OCI-M2 (cell line): Measurements from ENCODE around the gene SUDS3.
"Not testable (repeated sequence)": the region's sequence is repeated elsewhere in the genome, so short reads cannot be mapped to it uniquely, and the experiment has no call there.

Experiments
- DNase-seq: peaks from one replicate; lab custom pipeline; 2025; ENCODE audit not compliant: unreplicated experiment; lab: John Stamatoyannopoulos, UW

Gene SUDS3

DNA sequence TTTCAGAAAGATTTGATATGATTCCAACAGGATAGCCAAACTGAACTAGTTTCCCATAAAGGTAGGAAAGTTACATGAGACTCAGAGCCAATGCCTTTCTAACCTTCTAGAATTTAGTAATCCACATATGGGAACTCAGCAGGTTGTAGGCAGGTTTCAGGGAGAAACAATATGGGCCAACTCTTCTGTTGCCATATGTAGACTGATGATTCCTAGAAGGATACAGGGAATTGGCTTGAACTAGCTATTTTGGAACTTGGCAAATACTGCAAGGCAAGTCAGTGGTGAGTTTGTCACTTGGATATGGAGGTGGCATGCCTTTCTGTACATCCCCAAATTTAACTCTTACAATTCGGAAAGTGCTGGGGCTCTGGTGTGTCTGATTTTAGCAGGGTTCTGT is 15.5 kb downstream of the SUDS3 start:
- DNase-seq = no peak

DNA sequence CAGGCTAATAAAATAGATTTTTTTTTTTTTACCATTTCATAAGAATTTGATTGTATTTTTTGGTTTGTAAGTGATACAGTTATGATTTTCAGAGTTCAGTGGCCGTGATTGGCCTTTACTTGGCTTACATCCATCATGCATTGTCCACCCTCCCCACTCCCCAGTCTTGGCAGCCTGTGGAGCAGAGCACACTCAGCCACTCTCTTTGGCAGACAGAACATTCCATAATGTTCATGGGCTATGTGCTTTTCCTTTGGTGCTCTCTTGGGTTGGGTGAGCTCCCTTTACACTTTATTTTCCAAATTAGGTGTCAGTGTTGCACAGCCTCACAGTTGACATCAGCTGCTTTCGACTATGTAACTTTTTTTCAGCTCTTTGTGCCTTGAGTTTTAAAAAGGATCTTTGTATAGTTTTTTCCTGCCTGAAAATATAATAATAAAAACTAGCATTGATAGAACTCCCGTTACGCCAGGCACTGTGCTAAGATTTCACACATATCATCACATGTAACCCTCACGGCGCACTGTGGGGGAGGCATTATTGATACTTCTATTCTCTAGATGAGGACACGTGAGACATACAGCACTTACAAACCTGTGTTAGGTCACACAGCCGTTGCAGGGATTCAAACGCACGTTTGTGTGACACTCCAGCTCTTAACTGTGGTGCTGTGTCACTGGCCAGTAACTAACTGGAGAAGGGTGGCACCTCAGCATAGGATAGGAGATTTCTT is 21.5 kb downstream of the SUDS3 start:
- no peak for DNase-seq

DNA sequence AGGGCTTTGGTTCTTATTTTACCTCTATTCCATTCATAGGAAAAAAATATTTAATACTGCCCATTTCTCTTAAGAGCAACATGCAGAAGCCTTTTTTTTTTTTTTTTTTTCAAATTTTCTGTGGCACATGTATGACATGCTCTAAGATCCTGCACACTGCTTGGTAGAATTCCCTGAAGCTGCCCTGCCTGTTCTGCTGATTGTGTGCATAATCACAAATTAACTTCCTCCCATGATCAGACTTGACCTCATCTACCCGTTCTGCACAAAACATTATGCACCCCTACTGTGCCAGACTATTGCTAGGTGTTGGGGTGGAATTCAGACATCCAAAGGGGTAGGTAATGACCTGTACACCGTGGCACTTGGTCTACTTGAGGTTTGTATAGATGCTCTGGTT is 22.2 kb downstream of the SUDS3 start:
- no peak for DNase-seq

DNA sequence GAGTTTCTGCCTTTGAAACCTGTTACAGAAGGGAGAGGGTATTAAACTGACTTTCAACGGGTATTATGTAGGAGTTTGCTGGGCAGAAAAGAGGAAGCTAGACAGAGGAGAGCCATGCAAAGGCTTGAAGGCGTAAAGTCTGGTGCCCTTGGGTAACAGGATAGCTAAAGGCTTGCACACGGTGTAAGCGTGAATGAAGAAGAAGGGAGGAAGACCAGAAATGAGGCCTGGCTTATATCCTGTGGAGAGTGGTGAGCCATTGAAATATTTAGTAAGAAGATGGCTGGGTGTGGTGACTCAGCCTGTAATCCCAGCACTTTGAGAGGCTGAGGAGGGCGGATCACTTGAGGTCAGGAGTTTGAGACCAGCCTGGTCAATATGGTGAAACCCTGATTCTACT is 22.6 kb downstream of the SUDS3 start:
- no peak for DNase-seq

DNA sequence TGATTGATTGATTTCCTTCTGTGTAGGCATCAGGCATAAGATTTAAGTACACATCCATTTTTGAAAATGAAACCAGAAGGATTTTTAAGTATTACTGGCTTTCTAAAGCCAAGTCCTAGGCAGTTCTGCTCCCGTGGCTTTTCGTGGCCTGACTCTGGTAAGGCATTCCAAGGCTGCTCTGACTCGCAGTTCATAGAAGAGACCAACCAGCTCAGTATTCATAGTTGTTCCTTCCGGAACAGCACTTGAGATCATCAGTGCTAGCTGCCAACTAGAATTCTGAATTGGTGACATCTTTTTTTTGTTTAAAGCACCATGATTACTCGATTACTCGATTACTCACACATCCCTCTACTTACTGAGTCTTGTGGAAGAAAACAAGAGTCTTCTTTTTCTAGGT is 25.9 kb downstream of the SUDS3 start:
- no peak for DNase-seq

DNA sequence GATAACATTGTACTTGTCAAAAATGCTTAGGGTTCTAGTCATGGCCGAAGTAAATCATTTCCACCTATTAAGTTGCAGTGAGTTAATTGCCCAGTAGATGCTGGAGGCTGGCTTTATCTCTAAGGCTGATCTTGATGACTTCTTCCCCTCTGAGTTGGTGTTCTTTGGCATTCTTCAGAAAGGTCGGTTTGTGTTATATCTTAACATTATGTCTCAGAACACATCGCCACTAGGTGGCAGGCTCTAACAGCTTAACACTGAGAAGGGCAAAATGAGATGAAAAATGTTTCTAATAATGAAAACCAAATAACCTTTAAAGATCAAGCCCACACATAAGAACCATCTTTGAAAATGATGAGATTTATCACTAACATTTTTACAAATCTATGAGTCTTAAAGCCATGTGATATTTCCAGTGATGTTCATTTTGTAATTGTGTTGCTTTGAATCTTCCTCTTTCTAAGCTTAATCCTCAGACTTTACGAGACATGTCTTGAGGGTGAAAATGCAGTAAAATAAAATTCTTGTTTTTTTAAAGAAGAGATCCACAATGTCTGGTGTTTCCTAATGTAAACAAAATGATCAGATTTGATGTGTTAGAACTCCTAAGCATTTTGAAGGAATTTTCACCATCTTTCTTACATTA is 28.6 kb downstream of the SUDS3 start:
- no peak for DNase-seq

DNA sequence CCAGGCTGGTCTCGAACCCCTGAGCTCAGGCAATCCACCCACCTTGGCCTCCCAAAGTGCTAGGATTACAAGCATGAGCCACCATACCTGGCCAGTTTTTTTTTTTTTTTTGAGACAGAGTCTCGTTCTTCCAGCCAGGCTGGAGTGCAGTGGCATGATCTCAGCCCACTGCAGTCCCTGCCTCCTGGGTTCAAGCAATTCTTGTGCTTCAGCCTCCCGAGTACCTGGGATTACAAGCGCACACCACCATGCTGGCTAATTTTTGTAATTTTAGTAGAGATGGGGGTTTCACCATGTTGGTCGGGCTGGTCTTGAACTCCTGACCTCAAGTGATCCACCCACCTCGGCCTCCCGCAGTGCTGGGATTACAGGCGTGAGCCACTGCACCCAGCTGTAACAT is 31.9 kb downstream of the SUDS3 start:
- not testable (repeated sequence) for DNase-seq

DNA sequence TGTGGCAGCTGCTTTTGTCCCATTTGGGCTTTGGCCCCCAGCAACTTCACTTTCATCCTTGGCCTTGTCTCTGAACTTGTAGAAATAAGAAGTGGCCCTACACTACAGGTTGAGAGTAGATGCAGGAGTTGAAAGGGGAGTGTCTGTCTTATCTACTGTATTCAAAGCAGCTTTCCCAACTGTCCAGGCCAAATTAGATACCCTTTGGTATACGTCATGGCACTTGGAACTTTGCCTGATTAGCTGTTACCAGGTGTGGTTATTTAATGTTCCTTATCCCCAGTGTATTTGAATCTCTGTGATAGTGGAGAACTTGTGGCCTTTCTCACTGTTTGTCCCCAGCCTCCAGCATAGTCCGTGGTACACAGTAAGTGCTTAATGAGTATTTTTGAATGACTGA is 33.5 kb downstream of the SUDS3 start:
- DNase-seq = no peak

DNA sequence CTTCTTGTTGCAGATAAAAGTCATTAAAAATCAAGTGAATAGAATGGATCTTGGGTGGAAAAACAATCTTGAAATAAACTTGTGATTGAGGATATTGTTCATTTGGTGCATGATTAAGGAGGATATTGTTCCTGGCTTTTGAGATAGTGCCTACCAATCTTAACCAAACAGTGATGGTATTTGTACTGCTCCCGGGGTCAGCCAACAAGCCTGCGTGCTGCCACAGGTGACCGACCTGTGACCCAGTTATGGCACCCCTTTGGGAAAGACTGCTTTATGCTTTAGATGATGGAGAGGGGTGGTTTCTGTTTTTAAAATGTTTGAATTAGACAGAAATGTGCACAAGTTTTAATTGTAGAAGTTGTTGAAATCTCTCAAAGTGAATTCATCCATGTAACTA is 41.6 kb downstream of the SUDS3 start:
- DNase-seq = no peak

DNA sequence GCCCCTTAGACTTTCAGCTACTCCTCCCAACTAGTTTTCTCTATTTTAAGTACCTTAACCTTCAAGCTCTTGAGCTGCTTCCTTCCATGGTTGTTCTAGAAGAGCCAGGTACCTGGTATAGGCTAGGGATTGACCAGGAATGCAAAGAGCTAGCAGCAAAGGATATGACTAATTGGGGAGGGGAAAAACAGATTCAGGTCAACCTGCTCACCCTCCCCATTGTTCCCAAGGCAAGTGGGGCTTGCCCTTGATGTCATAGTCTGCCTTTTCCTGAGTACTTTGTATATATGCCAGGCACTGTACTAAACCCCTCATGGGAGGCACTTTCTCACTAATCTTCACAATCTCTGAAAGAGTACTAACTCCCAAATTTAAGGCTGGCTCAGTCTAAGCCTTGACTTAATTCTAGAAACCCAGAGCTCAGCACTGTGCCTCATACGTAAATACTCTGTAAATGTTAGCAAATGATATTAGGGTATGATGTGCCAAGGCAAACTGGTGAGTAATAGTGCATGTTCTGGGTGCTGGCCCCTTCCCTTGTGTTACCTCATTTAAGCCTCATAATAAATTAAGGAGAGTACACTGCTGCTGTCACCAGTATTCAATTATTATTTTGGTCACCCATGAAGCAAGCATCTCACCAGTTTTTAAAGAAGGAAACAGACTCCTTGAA is 42.2 kb downstream of the SUDS3 start:
- DNase-seq = no peak

DNA sequence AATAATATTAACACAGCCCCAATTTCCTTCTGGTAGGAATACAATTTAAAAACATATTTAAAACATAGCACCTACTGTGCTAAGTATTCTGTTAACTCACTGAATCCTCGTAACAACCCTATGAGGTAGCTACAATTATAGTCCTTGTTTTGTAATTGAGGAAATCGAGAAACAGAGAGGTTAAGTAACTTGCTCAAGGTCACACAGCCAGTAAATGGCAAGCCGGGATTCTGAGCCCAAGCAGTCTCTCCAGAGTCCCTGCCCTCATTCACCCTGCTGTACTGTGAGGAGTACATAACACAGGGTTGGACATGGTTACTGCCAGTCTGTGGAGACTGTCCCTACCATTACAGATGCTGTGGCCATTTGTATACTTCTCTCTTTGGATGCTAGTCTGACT is 44.3 kb downstream of the SUDS3 start:
- no peak for DNase-seq

DNA sequence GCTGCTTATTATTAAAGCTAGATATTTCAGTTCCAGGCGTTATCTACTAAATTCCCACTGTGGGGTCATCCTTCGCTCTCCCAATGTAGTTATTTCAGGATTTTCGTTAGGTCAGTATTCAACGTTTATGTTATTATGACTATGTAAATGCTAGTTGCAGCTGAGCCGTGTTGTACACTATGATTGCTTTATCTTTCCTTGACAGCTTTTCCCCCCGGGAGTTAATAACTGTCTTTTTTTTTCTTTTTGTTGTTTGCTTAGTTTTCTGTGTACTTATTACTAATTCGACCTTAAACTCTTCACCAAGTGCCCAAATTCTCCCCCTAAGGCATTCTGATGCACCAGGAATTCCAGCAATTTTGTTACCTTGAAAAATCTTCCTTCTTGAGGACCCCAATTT is 48.5 kb downstream of the SUDS3 start:
- no peak for DNase-seq

DNA sequence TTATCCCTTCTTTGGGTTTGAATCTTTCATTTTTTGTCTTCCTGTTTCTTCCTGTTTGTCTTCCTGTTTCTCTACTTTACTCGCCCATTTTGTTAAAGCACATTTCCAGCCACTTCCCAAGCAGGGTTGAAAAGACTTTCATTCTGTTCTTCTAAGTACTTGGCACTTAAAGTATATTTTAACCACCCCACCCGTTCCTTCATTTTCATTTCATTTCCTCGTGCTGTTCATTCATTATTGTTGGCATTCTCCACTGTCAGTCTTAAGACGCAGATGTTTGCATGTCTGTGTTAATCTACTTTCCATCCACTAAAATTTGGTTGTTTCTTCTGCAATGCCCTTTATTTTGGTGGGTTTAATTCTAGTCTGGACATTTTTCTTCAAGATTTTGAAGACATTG is 49.0 kb downstream of the SUDS3 start:
- no peak for DNase-seq

DNA sequence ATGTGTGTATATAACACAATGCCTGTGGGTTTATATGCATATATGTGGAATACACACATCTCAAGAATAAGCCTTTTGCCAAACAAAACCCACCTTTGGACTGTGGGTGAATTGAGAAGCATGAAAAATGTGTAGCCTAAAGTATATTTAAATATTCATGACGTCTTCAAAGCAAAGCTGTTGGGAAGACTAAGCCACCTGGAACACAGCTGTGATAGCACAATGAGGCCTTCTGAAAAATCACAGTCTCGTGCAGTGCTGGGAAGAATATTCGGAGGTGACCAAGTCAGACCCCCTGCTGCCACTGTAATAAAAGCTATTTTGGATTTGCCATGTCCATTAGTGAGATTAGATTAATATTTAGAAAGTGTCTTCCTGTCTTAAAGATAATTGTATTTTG is 51.5 kb downstream of the SUDS3 start:
- DNase-seq = no peak

DNA sequence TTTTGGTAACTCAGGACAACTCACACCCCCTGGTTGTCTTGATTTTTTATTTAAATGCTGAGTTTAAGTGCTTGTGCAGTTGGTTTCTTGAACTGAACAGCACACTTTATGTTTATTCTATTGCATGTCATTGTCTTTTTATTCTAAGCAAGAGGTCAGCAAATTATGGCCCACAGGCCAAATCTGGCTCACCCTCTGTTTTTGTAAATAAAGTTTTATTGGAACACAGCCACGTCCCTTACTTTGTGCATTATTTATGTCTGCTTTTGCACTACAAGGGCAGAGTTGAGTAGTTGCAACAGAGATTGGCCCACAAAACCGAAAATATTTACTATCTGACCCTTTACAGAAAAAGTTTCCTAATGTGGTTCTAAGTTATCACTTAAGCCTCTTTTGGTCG is 52.3 kb downstream of the SUDS3 start:
- no peak for DNase-seq

DNA sequence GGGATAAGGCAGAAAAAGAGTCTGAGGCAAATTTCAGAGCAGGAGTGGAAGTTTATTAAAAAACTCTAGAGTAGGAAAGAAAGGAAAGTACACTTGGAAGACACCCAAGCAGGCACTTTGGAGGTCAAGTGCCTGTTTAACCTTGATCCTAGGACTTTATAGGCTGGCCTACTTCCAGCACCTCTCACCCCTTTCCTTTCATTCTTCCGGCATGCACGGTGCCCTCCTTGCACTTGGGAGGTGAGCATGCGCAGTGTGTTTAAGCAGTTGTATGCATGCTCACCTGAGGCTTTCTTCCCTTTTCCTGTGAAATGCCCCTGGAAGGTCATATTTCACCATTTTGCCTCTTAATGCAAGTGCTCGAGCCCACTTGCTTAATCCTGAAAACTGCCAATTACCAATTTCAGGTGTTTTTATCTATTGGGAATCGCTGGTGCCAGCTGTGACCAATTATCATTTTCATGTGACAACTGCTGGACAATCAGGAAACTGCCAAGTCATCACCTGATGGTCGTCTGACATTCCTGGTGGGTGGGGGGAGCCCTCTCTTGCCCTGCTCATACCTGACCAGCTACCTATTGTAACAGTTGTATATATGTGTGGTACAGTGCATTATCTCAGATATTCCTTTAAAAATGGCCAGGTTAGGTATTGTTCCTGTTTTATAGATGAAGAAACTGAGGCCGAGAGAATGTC is 53.5 kb downstream of the SUDS3 start:
- DNase-seq = no peak

DNA sequence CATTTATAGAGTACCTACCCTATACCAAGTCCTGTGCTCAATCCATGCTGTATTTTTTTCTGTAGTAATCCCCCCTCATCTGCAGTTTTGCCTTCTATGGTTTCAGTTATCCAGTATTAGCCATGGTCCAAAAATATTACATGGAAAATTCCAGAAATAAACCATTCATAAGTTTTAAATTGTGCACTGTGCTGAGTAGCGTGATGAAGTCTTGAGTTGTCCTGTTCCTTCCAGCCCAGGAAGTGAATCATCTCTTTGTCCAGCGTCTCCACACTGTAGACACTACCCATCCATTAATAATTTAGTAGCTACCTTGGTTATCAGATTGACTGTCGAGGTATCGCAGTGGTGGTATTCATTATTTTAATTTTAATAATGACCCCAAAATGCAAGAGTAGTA is 54.2 kb downstream of the SUDS3 start:
- DNase-seq = no peak

DNA sequence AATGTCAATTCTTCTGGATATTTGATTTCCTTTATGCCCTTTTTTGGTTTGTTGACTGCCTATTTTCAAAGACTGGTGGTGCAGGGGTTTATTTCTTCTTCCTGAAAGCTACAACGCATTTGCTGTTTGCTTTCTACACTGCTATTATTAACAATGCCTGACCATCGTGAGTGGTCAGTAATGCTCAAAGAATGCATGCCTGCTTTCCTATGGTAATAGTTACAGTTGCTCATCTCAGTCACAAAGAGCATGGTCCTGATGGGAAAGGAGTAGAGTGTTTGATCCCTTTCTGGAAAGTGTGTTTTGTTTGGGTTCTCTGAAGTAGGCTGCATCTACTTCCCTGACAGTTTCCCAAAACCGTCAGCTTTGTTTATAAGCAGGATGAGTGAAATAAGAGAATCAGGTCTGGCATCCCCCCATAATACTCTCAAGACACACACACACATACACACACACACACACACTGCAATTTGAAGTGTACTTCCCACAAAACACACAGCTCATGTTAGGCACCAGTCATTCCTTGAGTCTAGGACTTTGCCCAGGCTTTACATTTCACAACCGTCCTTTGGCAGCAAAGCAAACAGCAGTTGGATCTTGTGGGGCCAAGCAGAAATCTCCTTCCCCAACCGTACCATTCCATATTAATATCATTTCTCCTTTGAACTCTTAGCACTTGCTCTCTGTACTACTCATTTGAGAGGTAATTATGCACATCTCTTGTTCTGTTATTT is 56.6 kb downstream of the SUDS3 start:
- DNase-seq = no peak

DNA sequence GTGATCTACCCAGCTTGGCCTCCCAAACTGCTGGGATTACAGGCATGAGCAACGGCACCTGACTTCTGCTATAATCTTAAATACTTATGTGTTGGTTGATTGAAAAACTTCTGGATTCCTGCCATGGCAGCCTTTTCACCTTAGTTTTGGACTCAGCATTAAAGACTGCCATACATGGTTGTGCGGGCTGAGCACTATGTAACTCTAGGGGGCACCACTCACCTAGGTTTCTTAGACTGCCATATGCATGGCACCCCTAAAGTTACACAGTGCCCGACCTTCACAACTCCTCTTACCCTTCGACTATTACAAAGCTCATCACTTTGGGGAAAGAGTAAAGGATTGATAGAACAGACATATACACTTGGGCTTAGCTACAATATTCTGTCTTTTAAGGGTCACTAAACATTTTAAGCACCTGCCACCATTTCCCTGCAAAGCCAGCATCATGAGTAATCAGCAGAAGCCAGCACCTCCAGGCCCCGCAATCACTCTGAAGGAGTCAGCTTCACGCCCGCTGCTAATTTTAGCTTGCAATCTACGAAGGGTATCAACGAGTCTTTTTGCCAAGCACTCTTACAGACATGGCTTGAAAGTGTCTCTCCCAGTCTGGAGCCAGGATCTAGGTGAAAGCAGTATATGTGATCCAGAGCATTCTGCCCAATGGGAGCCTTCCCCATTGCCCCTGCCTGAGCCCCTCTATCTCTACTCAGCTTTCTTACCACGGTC is 59.8 kb downstream of the SUDS3 start:
- no peak for DNase-seq

DNA sequence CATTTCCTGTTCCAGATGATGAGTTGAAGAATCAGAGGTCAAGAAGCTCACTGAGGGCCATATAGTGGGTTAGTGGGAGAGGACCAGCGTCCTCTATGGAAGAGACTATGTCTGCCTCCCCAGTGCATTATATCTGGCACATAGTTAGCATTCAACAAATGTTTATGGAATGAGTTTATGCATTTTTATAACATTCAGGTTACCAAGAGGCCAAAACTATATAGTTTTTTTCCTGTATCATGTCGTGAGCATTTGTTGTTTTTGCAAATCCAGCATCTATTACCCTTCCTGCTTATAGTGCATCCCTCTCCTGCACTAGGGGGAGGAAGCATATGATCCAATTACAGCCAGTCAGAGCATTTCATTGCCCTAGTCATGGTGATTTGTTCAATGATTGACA is 60.6 kb downstream of the SUDS3 start:
- DNase-seq = no peak

DNA sequence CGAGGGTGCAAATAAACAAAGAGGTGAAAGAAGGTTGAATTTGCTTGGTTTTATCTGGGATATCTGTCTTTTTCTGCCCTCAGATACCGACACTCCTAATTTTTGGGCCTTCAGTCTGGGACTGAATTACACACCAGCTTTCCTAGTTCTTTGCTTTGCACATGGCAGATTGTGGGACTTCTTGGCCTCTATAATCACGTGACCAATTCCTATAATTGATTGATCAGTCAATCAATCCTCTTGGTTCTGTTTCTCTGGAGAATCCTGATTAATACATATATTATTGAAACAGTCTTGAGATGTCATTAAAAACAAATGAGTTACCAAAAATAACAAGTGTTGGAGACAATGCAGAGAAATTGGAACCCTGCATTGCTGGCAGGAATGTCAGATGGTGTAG is 62.7 kb downstream of the SUDS3 start:
- no peak for DNase-seq
